Mucosa of descending colon (tissue), 3 donors: ENCODE results near the gene CFAP65. TPM values are rescaled to one million over a fixed set of nuclear protein-coding genes. Genes with fewer than 3 reads are reported as not detected.
A peak's percentile ranks its signal among the peaks of the same experiment; 100 is the strongest.

ENCODE experiments used
- ATAC-seq: fragments of 200-7000 bp; cut with Tn5 transposase; one replicate; pipeline ENCODE4 v1.9.1; 2020; ENCODE audit warnings: mild to moderate bottlenecking, moderate library complexity
- DNase-seq, 3 donors: peaks; one replicate each; pipeline ENCODE4 v3.0.0-alpha.2; 2020
- H3K36me3 ChIP-seq: fragments of 200-600 bp; one replicate; pipeline ENCODE4 v1.8.0; 2021; ENCODE audit warnings: low read depth, mild to moderate bottlenecking
- H3K4me1 ChIP-seq: fragments of 200-600 bp; one replicate; pipeline ENCODE4 v1.8.0; 2021; ENCODE audit warnings: low read depth, mild to moderate bottlenecking
- H3K4me3 ChIP-seq: fragments of 200-600 bp; one replicate; pipeline ENCODE4 v1.8.0; 2021; ENCODE audit warnings: mild to moderate bottlenecking
- H3K9me3 ChIP-seq: fragments of 200-600 bp; one replicate; pipeline ENCODE4 v1.8.0; 2021; ENCODE audit warnings: mild to moderate bottlenecking
- intact Hi-C, 2 donors: fragments of 100-400 bp; cut with DNase I in 1 of 2; cut with micrococcal nuclease in 1 of 2; formaldehyde crosslinking; loops; one replicate each; pipeline versions ENCODE4 v1.11.0 to v1.11.1; 2022; cut with DNase I, micrococcal nuclease
- total RNA-seq, 3 donors: library from RNA; stranded (reverse); fragmentation: NEBNext Ultra II Directional in 2 of 3; extraction: Animal tissue kit (Norgen Biotek cat#: 25700) in 2 of 3; gene quantifications; one replicate each; pipeline versions ENCODE4 v1.2.1 to v1.2.4, GENCODE V29; 2021 to 2023
- TF ChIP-seq, protein P1 (sequence below): fragments of 200-600 bp; IDR thresholded peaks from one replicate; pipeline ENCODE4 v1.8.0; 2022; ENCODE audit warnings: antibody characterized with exemption, mild to moderate bottlenecking
- donor health status: DM: no; HTN: no; CAD: no; lungs with moderate emphysema.
- donor health status: DM: no; HTN: no; CAD: no.
- donor health status: DM: no; HTN: yes; CAD: no.

Gene CFAP65
- total RNA-seq, 3 donors from 2014 or later: 0.09 to 0.46 (median 0.27) TPM

DNA sequence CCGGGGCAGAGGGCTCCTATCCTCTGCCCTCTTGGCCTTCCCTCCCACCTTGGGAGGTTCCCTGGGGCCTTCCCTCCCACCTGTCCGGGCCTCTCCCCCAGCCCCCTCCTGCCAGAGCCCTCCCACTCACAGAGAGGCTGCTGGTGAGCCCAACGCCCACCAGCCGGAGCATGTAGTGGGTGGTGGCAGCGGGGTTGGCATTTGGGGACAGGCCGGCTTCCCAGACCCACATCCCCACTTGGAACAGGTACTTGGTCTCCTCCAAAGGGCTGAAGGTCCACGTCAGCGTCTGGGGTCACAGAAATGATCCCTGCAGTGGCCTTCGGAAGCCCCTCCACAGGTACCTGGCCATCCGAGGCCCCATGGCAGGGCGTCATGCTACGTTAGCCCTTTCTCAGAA lies 19.3 kb downstream of the CFAP65 start:
- TF ChIP-seq, protein P1, sequence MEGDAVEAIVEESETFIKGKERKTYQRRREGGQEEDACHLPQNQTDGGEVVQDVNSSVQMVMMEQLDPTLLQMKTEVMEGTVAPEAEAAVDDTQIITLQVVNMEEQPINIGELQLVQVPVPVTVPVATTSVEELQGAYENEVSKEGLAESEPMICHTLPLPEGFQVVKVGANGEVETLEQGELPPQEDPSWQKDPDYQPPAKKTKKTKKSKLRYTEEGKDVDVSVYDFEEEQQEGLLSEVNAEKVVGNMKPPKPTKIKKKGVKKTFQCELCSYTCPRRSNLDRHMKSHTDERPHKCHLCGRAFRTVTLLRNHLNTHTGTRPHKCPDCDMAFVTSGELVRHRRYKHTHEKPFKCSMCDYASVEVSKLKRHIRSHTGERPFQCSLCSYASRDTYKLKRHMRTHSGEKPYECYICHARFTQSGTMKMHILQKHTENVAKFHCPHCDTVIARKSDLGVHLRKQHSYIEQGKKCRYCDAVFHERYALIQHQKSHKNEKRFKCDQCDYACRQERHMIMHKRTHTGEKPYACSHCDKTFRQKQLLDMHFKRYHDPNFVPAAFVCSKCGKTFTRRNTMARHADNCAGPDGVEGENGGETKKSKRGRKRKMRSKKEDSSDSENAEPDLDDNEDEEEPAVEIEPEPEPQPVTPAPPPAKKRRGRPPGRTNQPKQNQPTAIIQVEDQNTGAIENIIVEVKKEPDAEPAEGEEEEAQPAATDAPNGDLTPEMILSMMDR: no peak
- intact Hi-C loops: no loop called here
- ATAC-seq: no peak
- no peaks in the 10 kb centered on the region for H3K36me3 ChIP-seq
- H3K4me1 ChIP-seq: no peaks in the 10 kb centered on the region
- H3K9me3 ChIP-seq: no peaks in the 10 kb centered on the region
- H3K4me3 ChIP-seq: no peak overlapping the region
- peak in 1 of 3 donors; percentile 35 for DNase-seq

DNA sequence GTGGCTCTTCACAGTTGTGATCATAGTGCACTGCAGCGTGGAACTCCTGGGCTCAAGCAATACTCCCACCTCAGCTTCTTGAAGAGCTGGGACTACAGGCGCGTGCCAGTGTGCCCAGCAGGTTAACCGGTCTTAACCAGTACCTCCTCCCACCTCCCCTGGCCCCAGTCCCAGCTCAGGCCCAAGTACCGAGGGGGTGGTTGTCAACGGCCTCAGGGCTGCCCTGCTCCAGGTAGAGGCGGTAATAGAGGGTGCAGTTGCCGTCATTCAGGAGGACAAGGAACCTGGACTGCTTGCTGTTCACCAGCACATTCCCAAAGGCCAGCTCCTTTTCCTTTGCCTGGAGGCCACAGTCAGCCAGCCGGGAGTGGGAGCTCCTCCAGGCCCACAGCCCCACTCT lies 19.7 kb downstream of the CFAP65 start:
- DNase-seq (peak in 1 of 3 donors; percentile 29), ATAC-seq (no peak)
- Histone ChIP-seq H3K36me3 (no peaks in the 10 kb centered on the region), H3K9me3 (no peaks in the 10 kb centered on the region), H3K4me1 (no peaks in the 10 kb centered on the region), H3K4me3 (no peak overlapping the region)
- intact Hi-C loops: no loop called here
- TF ChIP-seq, protein P1: no peak

DNA sequence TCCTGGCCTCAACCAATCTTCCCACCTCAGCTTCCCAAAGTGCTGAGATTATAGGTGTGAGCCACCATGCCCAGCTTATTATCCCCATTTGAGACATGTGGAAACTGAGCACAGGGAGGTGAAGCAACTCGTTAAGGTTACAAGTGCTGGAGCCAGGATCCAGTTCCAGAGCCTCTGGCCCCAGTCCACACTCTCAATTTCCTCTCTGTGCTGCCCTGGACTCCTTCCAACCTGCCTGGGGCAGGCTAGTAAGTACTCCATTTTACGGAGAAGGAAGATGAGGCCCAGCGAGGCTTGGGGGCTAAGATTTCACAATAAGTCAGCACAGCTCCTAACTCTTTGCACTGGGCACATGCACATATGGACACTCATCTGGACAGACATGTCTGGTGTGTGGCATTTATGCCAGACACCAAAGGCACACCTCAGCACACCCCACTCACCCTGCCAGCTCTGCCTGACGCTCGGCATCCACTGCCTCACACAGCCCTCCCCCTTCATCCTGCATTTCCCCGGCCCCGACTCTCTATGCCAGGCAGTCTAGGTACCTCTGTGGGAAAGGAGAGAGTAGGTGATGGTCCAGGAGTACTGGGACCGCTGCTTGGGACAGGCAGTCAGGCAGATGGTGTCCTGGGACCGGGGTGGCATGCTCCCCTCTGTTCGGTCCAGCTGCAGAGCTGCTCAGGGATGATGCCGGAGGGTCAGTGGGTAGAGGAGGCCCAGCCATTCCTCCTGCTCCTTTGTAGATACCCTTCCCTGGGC lies 20.5 kb downstream of the CFAP65 start:
- Histone ChIP-seq H3K4me1 (no peaks in the 10 kb centered on the region), H3K9me3 (no peaks in the 10 kb centered on the region), H3K36me3 (no peaks in the 10 kb centered on the region), H3K4me3 (no peak overlapping the region)
- TF ChIP-seq, protein P1: no peak
- no peak for DNase-seq
- no peak for ATAC-seq
- intact Hi-C loops: no loop called here

DNA sequence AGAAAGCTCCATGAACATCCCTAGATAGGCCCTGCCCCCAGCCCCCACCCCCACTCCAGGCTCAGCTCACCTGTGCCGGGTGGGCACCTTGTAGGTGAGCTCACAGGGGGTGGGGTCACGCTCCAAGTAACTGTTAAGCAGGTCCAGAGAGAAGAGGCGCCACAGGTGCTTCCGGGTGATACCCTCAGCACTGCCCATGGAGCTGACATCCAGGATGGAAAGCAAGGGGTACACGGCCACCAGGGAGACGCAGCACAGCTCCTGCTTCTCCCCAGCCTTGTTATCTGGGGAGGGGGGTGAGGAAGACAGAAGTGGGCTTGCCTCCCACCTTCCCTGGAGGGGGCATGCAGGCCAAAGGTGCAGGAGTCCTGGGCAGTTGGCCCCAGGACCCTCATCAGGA lies 21.9 kb downstream of the CFAP65 start:
- peak in 2 of 3 donors; percentile 8 to 27 for DNase-seq
- intact Hi-C loops: no loop called here

DNA sequence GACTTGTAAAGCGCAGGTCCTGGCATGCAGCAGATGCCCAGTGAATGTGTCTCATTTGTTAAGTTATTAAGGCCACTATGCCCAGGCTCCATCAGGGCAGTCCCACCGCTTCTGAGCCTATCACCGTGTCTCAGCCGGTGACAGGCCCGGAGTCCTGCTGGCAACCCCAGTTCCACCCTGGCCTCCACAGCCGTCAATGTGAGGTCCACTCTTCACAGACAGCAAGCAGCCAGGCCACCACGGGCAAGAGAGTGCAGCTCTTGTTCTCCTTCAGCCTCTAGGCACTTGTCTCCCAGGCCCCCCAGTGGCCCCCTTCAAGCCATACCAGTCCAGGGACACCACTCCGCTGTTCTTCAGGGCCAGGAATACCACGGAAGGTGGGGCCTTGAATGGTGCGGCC lies 22.6 kb downstream of the CFAP65 start:
- TF ChIP-seq, protein P1: no peak
- intact Hi-C loops: no loop called here
- H3K4me1 ChIP-seq: no peaks in the 10 kb centered on the region
- H3K4me3 ChIP-seq: no peak overlapping the region
- no peak for ATAC-seq
- no peaks in the 10 kb centered on the region for H3K9me3 ChIP-seq
- no peaks in the 10 kb centered on the region for H3K36me3 ChIP-seq
- peak in 2 of 3 donors; percentile 7 to 18 for DNase-seq

More for the DNA sequence above, 21.9 kb downstream of the CFAP65 start:
- TF ChIP-seq, protein P1: no peak
- no peak for ATAC-seq
- no peaks in the 10 kb centered on the region for H3K9me3 ChIP-seq
- H3K4me3 ChIP-seq: no peak overlapping the region
- H3K36me3 ChIP-seq: no peaks in the 10 kb centered on the region
- H3K4me1 ChIP-seq: no peaks in the 10 kb centered on the region
